T-helper 22 cell (primary cell): ENCODE results near the gene NTM.

Experiments
- DNase-seq: peaks from one replicate; pipeline ENCODE4 v3.0.0-alpha.2; 2020; ENCODE audit warnings: low read depth

NTM gene

DNA sequence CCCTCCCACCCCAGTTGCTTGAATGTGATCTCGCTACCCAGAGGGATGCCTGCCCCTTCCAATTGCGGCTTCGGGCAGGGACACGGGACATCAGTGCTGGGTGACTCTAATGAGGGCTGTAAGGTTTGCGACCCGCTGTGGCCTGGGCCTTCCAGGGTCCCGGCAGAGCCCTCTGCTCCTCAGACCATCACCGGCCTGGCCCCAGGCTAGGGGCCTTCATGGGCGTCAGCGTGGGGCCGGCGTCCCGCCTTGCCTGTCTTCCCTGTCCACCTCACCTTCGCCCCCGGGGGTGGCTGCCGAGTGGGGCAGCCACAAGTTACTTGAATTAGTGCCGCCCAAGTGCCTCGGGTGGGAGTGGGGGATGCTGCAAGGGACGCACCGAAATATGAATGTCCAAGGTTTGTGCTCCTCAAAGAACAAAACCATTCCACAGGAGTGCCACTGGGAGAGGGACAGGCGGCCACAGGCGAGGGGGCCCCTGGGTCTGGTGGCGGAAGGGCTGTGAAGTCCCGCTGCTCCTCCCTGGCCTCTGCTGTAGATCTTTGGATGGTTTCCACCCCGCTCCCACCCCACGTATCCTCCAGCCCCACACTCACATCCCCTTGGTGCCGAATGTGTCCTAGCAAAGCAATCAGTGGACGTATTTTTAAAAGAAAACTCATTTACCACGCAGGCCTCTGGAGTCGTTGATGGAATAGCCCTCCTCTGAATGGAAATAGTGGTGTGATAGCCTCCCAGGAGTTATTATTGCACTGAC, 317.1 kb downstream of the NTM start:
- DNase-seq, result no peak

- DNase-seq, result no peak
Observed at GRCh38 chr11:131688048-131688693, 317.8 kb downstream of the NTM start.

DNA sequence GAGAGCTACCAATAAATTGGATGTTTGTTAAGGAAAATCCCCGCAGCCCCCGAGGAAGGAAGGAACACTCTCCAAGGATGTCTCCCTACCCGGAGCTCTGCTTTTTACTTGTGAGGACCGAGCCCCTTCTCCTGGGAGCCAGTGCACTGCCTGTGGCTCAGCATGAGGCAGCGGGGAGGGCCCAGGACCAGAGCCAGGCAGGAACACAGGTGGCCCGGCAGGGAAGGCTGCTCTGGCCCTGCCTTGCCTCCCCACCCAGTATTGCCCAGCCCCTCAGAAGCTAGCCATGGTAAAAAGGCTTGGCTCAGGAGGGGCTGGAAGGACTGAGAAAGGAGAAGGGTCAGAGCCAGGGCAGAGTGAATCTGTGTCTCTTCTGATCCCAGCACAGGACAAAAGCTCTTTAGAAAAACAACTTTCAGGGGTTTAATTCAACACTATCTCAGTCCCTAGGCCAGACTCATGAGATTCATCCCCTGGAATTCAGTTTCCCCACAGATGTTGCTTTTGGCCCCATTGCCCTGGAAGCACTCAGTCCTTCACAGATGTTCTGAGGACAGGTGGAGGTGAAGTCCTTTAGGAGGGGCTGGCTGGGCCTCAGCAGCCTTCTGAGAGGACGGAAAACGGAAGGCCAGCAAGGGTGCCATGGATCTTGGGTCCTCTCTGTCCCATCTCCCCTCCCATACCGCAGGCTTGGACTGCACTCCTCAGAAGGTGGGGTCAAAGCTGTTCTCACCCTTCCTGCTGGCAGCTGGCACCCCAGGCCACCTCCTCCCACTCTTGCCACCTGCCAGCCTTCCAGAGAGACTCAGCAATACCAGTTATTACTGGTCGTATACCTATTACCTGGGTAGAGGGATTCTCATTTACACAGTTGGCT, 318.9 kb downstream of the NTM start:
- DNase-seq, result no peak

GRCh38 chr11:131690362-131690761, 319.9 kb downstream of the NTM start:
- DNase-seq, result no peak

GRCh38 chr11:131690776-131691175, 320.4 kb downstream of the NTM start:
- DNase-seq, result no peak

DNA sequence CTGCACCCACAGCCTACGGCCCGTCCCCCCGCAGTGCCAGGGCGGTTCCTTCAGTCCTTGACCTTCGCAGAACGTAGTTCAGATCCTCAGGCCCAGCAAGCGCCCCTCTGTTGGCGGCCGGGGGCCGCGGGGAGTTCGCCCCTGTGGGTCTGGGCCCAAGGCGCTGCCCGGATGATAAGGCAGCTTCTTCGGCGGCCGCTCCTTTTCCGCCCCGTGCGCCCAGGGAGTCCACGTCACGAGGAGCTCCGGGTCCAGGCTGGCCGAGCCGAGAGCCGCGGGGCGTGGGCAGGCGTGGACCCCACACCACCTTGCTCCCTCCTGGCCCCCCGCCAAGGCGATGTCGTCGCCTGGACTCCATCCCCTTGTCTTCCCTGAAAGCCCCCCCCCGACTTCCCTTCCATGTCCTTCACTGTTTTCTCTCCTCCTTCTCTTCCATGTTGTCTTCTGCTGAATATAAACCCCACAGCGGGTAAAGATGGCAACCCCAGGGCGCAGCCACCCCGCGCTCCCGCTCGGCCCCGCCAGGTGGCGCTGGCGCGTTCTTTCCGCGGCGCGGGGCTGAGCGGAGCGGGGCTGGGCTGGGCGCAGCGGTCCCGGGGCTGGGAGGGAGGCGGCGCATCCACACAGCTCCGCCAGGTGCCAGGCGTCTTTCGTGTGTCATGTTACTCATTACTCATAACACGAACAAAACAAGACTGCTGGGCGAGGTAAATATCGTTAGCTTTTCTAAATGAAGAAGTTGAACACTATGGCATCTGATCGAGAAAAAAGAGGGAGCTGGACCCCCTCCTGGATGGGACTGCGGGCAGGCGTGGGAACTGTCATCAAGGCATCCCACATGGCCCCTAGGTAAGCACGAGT, 321.0 kb downstream of the NTM start:
- no peak for DNase-seq

- no peak for DNase-seq
Observed at GRCh38 chr11:131692151-131692550, 321.7 kb downstream of the NTM start.

GRCh38 chr11:131692961-131693360, 322.5 kb downstream of the NTM start:
- DNase-seq, result no peak

- no peak for DNase-seq
Observed at GRCh38 chr11:131693756-131694155, 323.3 kb downstream of the NTM start.

DNA sequence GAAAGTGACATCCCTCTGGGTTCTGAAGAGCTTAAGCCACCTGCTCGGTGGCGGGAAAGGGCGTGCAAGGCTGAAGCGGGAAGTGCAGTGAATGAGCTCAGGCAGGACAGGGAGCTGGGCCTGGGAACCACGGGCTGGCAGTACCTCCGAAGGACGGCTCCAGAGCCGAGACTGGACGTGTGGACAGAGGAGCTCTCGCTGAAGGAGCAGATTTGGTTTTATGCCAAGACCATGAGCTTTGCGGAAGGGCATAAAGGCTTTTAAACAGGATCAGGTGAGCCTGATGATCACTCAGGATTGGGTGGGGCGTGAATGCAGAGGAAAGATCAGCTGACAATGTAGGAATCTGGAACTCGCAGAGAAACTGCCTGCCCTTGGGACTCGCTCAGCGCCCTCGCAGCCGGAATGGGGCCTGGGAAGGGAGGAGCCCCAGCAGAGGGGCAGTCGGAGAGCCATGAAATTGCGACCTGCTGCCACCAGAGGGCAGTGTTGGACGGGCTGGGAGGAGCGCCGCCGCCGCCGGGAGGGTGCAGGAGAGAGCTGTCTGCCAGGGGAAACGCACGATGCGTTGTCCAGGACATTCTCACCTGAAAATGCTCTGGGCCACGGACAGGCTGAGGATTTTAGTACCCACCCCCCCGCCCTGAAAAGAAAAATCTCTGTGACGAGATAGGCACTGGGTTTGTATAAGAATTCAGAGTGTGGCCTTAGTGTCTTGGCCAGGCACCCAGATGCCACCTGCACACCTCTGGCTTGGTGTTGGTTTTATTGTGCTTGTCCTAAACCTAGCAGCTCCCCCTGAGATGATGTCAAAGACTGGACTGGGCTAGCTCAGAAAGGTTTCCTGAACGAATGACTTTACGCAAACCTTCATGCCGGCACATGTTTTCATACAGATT, 324.4 kb downstream of the NTM start:
- no peak for DNase-seq

GRCh38 chr11:131695889-131696429, 325.5 kb downstream of the NTM start:
- DNase-seq, result no peak

DNA sequence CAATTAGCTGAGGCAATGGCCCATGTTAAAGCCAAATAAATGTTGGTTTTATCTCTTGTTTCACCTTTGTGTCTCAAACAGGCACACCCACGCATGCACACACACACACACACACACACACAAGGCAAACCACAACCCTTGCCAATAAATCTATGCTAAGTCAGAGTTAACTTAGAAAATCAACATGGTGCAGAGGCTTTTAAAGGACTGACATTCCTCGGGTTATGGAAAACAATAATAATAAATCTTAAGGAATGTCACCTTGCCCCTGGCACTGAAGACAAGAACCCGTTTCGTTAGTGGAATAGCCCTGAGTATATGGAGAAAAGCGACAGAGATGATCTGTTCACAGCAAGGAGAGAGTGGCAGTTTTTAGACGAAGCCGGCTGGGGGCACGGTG, 326.3 kb downstream of the NTM start:
- DNase-seq, result no peak

GRCh38 chr11:131703311-131703710, 332.9 kb downstream of the NTM start:
- no peak for DNase-seq

DNA sequence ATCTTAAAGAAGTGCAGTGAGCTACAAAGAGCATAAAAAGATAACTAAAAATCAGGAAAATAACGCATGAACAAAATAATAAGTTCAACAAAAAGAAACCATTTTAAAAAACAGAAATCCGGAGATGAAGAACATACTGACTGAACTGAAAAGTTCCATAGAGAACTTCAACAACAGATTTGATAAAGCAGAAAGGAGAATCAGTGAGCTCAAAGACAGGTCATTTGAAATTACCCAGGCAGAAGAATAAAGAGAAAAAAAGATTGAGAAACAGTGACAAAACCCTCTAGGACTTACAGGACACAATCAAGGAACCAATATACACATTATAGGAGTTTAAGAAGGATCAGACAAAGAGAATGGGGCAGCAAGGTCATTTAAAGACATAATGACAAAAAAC, 334.3 kb downstream of the NTM start:
- DNase-seq, result no peak

DNA sequence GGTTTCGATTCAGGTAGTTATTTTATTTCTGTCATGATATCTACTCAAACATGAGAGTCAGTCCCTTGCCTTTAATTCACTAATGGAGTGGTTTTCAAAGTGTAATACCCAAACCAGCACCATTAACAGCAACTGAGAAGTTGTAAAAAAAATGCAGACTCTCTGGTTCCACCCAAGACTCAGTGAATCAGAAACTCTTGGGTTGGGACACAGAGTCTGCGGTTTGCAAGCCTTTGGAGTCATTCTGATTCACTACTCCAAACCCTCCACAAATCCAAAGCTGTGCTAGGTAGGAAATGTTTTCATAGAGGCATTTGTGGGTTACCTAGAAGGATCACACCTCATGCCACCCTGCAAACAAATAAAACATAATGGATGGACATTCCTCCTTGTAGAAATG, 340.1 kb downstream of the NTM start:
- no peak for DNase-seq

DNA sequence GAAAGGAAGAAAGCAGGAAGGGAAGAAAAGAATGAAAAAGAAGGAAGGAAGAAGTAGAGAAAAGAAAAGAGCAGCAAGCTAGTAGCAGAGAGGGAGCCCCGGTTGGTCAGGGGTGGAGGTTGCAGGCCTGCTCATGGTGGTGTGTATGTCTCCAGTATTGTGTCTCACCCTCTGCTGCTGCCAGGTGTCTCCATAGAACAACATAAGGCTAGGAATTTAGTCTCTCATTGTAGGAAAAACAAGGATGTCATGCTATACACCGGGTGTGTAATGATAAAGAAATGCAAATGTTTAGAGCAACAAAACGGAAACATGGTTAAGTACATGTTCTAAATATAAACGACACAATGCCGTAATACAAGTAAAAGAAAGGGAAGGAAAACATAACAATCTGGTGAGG, 342.5 kb downstream of the NTM start:
- DNase-seq, result no peak

- no peak for DNase-seq
Observed at GRCh38 chr11:131713529-131714134, 343.2 kb downstream of the NTM start.

DNA sequence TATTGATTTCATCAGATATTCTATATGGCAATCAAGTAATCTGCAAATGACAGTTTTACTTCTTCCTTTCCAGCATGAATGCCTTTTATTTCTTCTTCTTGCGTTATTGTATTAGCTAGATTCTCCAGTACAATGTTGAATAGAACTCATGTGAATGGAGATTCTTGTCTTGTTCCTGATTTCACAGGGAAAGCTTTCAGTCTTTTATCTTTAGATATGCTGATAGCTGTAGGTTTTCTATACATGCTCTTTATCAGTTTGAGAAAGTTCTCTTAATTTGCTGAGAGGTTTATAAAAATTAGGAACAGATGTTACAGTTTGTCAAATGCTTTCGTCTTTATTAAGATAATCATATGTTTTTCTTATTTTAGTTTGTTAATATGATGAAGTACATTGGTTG, 347.2 kb downstream of the NTM start:
- no peak for DNase-seq

- DNase-seq, result no peak
Observed at GRCh38 chr11:131723088-131723487, 352.7 kb downstream of the NTM start.

- DNase-seq, result no peak
Observed at GRCh38 chr11:131724436-131724975, 354.1 kb downstream of the NTM start.
